Cardiac fibroblast (primary cell): ENCODE data around the gene JAZF1.

Source experiments
- DNase-seq, 2 donors: peaks; one replicate each; pipeline versions ENCODE4 v3.0.0 to v3.0.0-alpha.2; 2010; ENCODE audit warnings: low read depth in 2 of 2
- H3K4me3 ChIP-seq, 2 donors: replicated peaks in 1 of 2; 1 replicate in 1 of 2; 2 replicates in 1 of 2; pipeline ENCODE4 v1.5.1; 2011; ENCODE audit warnings: low read depth in 2 of 2, low read length in 2 of 2, mild to moderate bottlenecking in 2 of 2, moderate library complexity in 1 of 2
- CTCF ChIP-seq: IDR thresholded peaks from one replicate; pipeline ENCODE4 v1.5.1; 2011; ENCODE audit warnings: low read depth, mild to moderate bottlenecking, low read length, inconsistent platforms

Gene JAZF1

GRCh38 chr7:27952456-27953285, 227.9 kb downstream of the JAZF1 start:
- TF ChIP-seq CTCF = no peak
- no peak overlapping the region for H3K4me3 ChIP-seq
- DNase-seq = peak; percentile 31 to 36

DNA sequence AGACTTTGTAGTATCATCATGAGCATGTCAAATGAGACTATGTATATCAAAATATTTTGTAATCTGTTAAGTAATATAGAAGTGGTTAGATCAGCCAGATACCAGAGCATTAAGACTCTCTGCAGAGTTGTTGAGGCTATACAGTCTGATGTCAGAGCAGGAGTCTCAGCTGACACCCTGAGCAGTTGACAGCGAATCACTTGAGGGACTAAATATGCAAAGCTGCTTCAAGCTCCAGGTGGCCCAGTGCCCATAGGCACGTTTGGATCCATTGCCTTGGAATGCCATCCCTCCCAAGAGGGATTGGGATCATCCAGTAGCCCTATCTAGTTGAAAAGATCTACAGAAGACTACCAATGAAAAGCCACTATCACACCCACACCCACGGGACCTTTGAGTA, 230.5 kb downstream of the JAZF1 start:
- no peak for TF ChIP-seq CTCF
- no peak for DNase-seq
- no peak overlapping the region for H3K4me3 ChIP-seq

- no peak overlapping the region for H3K4me3 ChIP-seq
- TF ChIP-seq CTCF = no peak
- no peak for DNase-seq
Observed at GRCh38 chr7:27948861-27949260, 231.7 kb downstream of the JAZF1 start.

GRCh38 chr7:27947586-27948278, 232.9 kb downstream of the JAZF1 start:
- no peak overlapping the region for H3K4me3 ChIP-seq
- TF ChIP-seq CTCF = no peak
- peak; percentile 25 to 38 for DNase-seq

DNA sequence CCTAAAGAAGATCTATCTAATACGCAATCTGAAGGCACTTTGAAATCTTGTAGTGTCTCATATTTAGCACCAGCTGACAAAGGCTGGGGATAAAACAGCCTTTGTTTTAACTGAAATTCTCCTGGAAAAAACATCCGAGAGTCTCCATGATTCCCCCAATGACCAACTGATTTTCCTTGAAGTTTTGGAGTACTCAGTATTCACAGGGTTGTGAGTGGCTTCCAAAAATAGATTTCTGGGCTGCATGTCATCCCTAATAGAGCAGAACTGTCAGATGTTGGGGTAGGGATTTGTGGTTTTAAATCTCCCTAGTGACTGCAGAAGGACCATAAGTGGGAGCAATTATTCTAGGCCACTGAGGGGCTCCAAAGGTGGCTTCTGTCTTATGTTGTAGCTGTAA, 234.2 kb downstream of the JAZF1 start:
- TF ChIP-seq CTCF = no peak
- H3K4me3 ChIP-seq = no peak overlapping the region
- DNase-seq = no peak

DNA sequence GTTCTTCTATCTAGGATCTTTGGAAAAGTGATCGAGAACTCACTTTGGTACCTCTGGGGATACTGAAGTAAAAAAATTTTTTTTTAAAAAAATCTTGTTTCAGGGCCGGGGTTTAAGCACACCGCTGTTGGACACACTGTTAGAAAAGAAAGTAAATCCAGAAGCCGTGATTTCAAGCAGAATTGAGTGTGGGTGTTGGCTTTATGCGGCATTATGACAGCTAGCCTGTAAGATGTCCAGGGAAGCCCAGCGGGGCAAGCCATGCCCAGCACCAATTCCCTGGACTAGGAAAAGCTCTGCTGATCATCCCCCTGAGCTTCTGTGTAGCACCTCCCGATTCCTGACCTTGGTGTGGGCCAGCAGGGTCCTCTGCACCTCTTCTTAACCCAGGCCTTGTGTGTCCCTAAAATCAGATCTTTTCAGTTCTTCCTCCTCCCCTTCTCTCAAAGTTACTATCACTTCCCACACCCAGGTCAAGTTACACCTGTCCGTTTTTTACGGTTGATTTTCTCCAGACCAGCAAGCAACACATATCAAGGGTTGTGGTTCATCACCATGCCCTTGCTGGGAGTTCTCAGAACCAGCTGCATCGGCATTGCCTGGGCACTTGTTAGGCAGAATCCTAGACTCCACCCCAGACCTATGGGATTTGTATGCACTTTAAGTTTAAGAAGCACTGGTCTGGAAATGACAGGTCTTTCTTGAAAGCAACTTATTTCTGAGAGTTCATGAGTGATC, 235.4 kb downstream of the JAZF1 start:
- H3K4me3 ChIP-seq = no peak overlapping the region
- no peak for DNase-seq
- no peak for TF ChIP-seq CTCF
